OCI-LY7 (cell line): ENCODE results near the gene CDK2. TPM values are rescaled to one million over a fixed set of nuclear protein-coding genes. Genes with fewer than 3 reads are reported as not detected.

ENCODE experiments used
- BruUV-seq: library from RNA; stranded (reverse); fragments of 400-500 nt; replicated peaks from 2 replicates; lab custom pipeline; 2021; lab: Mats Ljungman, UMichigan
- CTCF ChIA-PET: fragments of 300-600 bp; sonication (Branson Sonifier 250); formaldehyde crosslinking; loops from one replicate; lab custom pipeline; 2022; ENCODE audit warnings: antibody characterized with exemption; ENCODE audit not compliant: unreplicated experiment; lab: Charles Lee
- POLR2A ChIA-PET: fragments of 300-600 bp; sonication (Branson Sonifier 250); formaldehyde crosslinking; loops from one replicate; lab custom pipeline; 2022; ENCODE audit warnings: antibody characterized with exemption; lab: Charles Lee
- DNase-seq: peaks from one replicate; pipeline ENCODE4 v3.0.0-alpha.2; 2015; ENCODE audit warnings: low spot score
- H2AFZ ChIP-seq: fragments of 200-600 bp; sonication (generic), shearing (Covaris generic); 2 replicates; pipeline ENCODE4 v1.6.1; 2014; ENCODE audit warnings: mild to moderate bottlenecking, antibody characterized with exemption, low read length, moderate library complexity
- H3K27ac ChIP-seq: fragments of 200-600 bp; sonication (generic); 2 replicates; pipeline ENCODE4 v1.5.1; 2014; ENCODE audit warnings: mixed run types, low read depth, mild to moderate bottlenecking, moderate library complexity, low read length, inconsistent platforms; ENCODE audit not compliant: poor library complexity, severe bottlenecking
- H3K36me3 ChIP-seq: fragments of 200-600 bp; sonication (generic); 2 replicates; pipeline ENCODE4 v1.6.1; 2014; ENCODE audit warnings: mild to moderate bottlenecking, antibody characterized with exemption, low read length, moderate library complexity, mixed read lengths; ENCODE audit not compliant: insufficient read depth
- H3K4me1 ChIP-seq: fragments of 200-600 bp; sonication (generic); 2 replicates; pipeline ENCODE4 v1.5.1; 2014; ENCODE audit warnings: mild to moderate bottlenecking, low read length; ENCODE audit not compliant: insufficient read depth, poor library complexity, severe bottlenecking
- H3K4me2 ChIP-seq: fragments of 200-600 bp; sonication (generic); 2 replicates; pipeline ENCODE4 v1.6.1; 2014; ENCODE audit warnings: mild to moderate bottlenecking, low read length
- H3K4me3 ChIP-seq: fragments of 200-600 bp; sonication (generic); 2 replicates; pipeline ENCODE4 v1.5.1; 2014; ENCODE audit warnings: mild to moderate bottlenecking, low read depth, low read length; ENCODE audit not compliant: poor library complexity, severe bottlenecking
- H3K79me2 ChIP-seq: fragments of 200-600 bp; sonication (generic); 2 replicates; pipeline ENCODE4 v1.6.1; 2016; ENCODE audit warnings: low read depth, mild to moderate bottlenecking, low read length, moderate library complexity, mixed read lengths; ENCODE audit not compliant: insufficient read depth
- H3K9me2 ChIP-seq: fragments of 200-600 bp; sonication (generic); 2 replicates; pipeline ENCODE4 v1.6.1; 2016; ENCODE audit warnings: mild to moderate bottlenecking, low read length, mixed read lengths; ENCODE audit not compliant: insufficient read depth
- H3K9me3 ChIP-seq: fragments of 200-600 bp; sonication (generic); 2 replicates; pipeline ENCODE4 v1.6.1; 2014; ENCODE audit warnings: mild to moderate bottlenecking, mixed run types, low read length, mixed read lengths
- H4K20me1 ChIP-seq: fragments of 200-600 bp; sonication (generic); 2 replicates; pipeline ENCODE4 v1.6.1; 2014; ENCODE audit warnings: mild to moderate bottlenecking, antibody characterized with exemption, low read length, moderate library complexity, mixed read lengths; ENCODE audit not compliant: insufficient read depth
- EZH2phosphoT487 ChIP-seq: fragments of 200-600 bp; sonication (generic); IDR thresholded peaks from 2 replicates; pipeline ENCODE4 v1.6.1; 2018; ENCODE audit warnings: low read depth, borderline replicate concordance, mild to moderate bottlenecking, mixed run types, antibody characterized with exemption, low read length, moderate library complexity, mixed read lengths
- intact Hi-C: fragments of 100-400 bp; cut with micrococcal nuclease; formaldehyde crosslinking; loops from one replicate; pipeline ENCODE4 v1.10.0; 2022; ENCODE audit not compliant: unreplicated experiment
- total RNA-seq, 2 experiments: library from RNA; depleted of rRNA in 1 of 2; stranded (reverse); fragments of >200 nt in 1 of 2; shearing (Covaris generic) in 1 of 2; gene quantifications; 2 replicates each; pipeline ENCODE4 v1.2.3, GENCODE V29; 2014 to 2022
- TF ChIP-seq, protein P1 (sequence below): fragments of 200-600 bp; sonication (generic); conservative IDR thresholded peaks from 2 replicates; pipeline ENCODE4 v1.5.1; 2014; ENCODE audit warnings: mild to moderate bottlenecking, antibody characterized with exemption, low read length, moderate library complexity, mixed read lengths

CDK2 gene
- total RNA-seq, 2 experiments from 2014 or later, result 68.1 to 81.4 TPM

DNA sequence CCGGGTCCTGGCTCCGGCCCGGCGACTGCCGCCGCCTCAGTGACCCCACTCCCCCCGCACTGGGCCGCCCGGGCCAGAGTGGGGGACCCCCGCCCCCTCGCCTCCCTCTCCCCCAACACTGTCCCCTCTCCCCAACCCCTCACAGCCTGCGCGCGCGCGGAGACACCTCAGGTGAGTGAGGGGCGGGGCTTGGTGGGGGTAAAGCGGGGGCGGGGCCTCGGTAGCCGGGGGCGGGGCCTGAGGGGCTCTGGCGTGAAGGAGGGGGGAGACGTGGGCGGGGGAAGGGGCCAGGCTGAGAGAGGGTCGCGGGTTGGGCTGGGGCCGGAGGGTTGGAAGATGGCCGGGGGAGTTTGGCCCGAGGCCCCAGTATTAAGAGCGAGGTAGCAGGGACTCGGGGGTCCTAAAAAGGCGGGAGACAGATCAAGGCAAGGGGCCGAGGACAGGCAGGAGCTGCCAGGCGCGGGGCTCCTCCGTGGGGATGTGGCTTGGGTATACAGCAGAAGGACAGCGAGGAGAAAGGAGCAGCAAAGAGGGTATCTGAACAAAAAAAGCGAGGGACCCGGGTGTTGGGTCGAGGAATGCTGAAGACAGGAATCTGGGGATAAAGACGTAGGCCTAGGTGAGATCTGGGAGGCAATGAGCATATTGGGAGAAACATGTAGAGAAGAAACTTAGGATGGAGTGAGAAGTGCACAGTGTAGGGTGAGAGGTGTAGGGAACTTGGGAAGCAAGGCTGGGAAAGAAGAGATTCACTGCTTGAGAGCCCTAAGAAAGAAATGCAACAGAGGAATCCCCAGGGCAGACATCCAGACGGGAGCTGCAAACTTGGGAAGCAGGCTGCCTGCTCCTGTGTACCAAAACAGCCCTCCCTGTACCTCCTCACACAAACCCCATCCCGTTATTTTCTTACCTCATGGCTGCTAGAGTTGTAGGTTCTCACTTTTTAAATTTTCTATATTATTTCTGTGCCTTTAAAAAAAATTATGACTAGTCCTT lies 41.2 kb downstream of the CDK2 start:
- H3K4me3 ChIP-seq, result peak overlapping the region; percentile 77
- intact Hi-C loops, result no loop called here
- ChIA-PET CTCF (no interaction called here), POLR2A (interaction anchor here (0.6 to 1.0 kb wide), 9 partner anchors 12 to 291 kb away, joined by 3 to 11 read pairs (median 4); partner anchors contain the start of genes DNAJC14 and RAB5B)
- H3K9me2 ChIP-seq, result no peaks in the 10 kb centered on the region
- no peaks in the 10 kb centered on the region for H3K9me3 ChIP-seq
- peak; percentile 76 for DNase-seq
- H3K79me2 ChIP-seq, result no peaks in the 10 kb centered on the region
- no peak for TF ChIP-seq EZH2phosphoT487
- TF ChIP-seq, protein P1, sequence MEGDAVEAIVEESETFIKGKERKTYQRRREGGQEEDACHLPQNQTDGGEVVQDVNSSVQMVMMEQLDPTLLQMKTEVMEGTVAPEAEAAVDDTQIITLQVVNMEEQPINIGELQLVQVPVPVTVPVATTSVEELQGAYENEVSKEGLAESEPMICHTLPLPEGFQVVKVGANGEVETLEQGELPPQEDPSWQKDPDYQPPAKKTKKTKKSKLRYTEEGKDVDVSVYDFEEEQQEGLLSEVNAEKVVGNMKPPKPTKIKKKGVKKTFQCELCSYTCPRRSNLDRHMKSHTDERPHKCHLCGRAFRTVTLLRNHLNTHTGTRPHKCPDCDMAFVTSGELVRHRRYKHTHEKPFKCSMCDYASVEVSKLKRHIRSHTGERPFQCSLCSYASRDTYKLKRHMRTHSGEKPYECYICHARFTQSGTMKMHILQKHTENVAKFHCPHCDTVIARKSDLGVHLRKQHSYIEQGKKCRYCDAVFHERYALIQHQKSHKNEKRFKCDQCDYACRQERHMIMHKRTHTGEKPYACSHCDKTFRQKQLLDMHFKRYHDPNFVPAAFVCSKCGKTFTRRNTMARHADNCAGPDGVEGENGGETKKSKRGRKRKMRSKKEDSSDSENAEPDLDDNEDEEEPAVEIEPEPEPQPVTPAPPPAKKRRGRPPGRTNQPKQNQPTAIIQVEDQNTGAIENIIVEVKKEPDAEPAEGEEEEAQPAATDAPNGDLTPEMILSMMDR, result no peak
- peak overlapping the region; percentile 83 for H3K4me2 ChIP-seq
- BruUV-seq, result no TSS peak
- H3K36me3 ChIP-seq, result no peaks in the 10 kb centered on the region
- no peaks in the 10 kb centered on the region for H4K20me1 ChIP-seq
- peak overlapping the region; percentile 97 for H2AFZ ChIP-seq
- H3K27ac ChIP-seq, result peak overlapping the region; percentile 66
- peaks cover 9% of the 10 kb centered on the region for H3K4me1 ChIP-seq

DNA sequence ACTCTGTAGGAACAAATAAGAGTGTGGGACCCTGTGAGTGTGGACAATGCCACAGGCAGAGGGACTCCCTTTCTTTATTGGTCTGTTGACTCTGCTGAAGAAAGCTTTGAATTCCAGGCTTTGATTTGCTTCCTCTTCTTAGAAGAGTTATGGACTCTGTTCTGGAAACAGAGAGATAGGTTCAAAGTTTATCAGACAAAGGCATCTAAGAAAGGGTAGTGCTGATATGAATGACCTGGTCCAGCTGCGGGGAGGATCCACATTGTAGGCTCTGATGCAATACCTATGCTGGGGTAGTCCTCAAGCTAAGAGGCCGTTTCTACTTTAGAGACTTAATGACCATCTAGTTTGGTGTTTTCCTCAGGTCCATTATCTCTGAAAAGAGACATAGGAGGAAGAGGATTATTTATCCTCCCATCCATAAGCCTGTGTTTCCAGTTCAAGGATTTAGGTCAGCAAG lies 43.5 kb downstream of the CDK2 start:
- ChIA-PET POLR2A (interaction anchor here (0.6 to 1.0 kb wide), 4 partner anchors 62 to 365 kb away, joined by 3 to 5 read pairs (median 4); no protein-coding TSS in a partner anchor), CTCF (no interaction called here)
- Histone ChIP-seq H3K79me2 (no peaks in the 10 kb centered on the region), H3K9me2 (no peaks in the 10 kb centered on the region), H3K27ac (no peak overlapping the region), H3K9me3 (no peaks in the 10 kb centered on the region), H3K4me3 (no peak overlapping the region), H3K4me1 (peaks cover 9% of the 10 kb centered on the region), H4K20me1 (no peaks in the 10 kb centered on the region), H2AFZ (no peak overlapping the region), H3K36me3 (no peaks in the 10 kb centered on the region), H3K4me2 (no peak overlapping the region)
- no peak for DNase-seq
- TSS peak; percentile 79 for BruUV-seq
- intact Hi-C loops, result no loop called here
- TF ChIP-seq, protein P1, result no peak
- TF ChIP-seq EZH2phosphoT487, result no peak
